Measurements from ENCODE around the gene PHLDA2.

The PHLDA2 gene

GRCh38 chr11:2882396-2883110 lies 46.7 kb downstream of the PHLDA2 start:
- Histone ChIP-seq H4K20me1 (peaks cover 25% of the 10 kb centered on the region), H3K36me3 (no peaks in the 10 kb centered on the region; the same call in 1 of the 2 replicates), H3K9ac (no peak overlapping the region), H3K4me2 (peak overlapping the region; percentile 92), H3K4me3 (peak overlapping the region; percentile 86; the same call in 1 of the 2 replicates), H3K9me3 (no peaks in the 10 kb centered on the region), H3K27ac (no peak overlapping the region; the same call in 1 of the 2 replicates), H3K27me3 (peaks cover 31% of the 10 kb centered on the region), H3K4me1 (peaks cover 55% of the 10 kb centered on the region)
- no peak for TF ChIP-seq Cebpa-rat (IDR thresholded peaks at IDR 0.05)

- TF ChIP-seq Cebpa-rat (IDR thresholded peaks at IDR 0.05) = no peak
- Histone ChIP-seq H3K27ac (peak overlapping the region; percentile 35), H3K9me3 (peaks cover 5% of the 10 kb centered on the region), H3K4me2 (peak overlapping the region; percentile 92), H3K4me1 (peaks cover 52% of the 10 kb centered on the region), H4K20me1 (peaks cover 25% of the 10 kb centered on the region), H3K9ac (peak overlapping the region; percentile 28; the same call in 1 of the 2 replicates), H3K36me3 (no peaks in the 10 kb centered on the region; the same call in 1 of the 2 replicates), H3K27me3 (peaks cover 31% of the 10 kb centered on the region), H3K4me3 (peak overlapping the region; percentile 37; the same call in 1 of the 2 replicates)
Observed at GRCh38 chr11:2881981-2882375, 47.2 kb downstream of the PHLDA2 start.

GRCh38 chr11:2881076-2881980 lies 47.9 kb downstream of the PHLDA2 start:
- peak overlapping the region; percentile 37; the same call in 1 of the 2 replicates for H3K4me3 ChIP-seq
- H3K27ac ChIP-seq = peak overlapping the region; percentile 35
- H3K9me3 ChIP-seq = peaks cover 9% of the 10 kb centered on the region
- H3K27me3 ChIP-seq = peaks cover 31% of the 10 kb centered on the region
- peak overlapping the region; percentile 92 for H3K4me2 ChIP-seq
- no peak for TF ChIP-seq Cebpa-rat (IDR thresholded peaks at IDR 0.05)
- H3K36me3 ChIP-seq = no peaks in the 10 kb centered on the region; the same call in 1 of the 2 replicates
- peaks cover 52% of the 10 kb centered on the region for H3K4me1 ChIP-seq
- H3K9ac ChIP-seq = peak overlapping the region; percentile 28; the same call in 1 of the 2 replicates
- H4K20me1 ChIP-seq = peaks cover 25% of the 10 kb centered on the region

GRCh38 chr11:2880646-2881045 lies 48.6 kb downstream of the PHLDA2 start:
- Histone ChIP-seq H3K9me3 (peaks cover 9% of the 10 kb centered on the region), H3K36me3 (no peaks in the 10 kb centered on the region; the same call in 1 of the 2 replicates), H3K4me3 (no peak overlapping the region), H4K20me1 (peaks cover 25% of the 10 kb centered on the region), H3K27ac (no peak overlapping the region), H3K4me2 (peak overlapping the region; percentile 92; the same call in 1 of the 2 replicates), H3K4me1 (peaks cover 50% of the 10 kb centered on the region), H3K9ac (no peak overlapping the region), H3K27me3 (peaks cover 31% of the 10 kb centered on the region)
- no peak for TF ChIP-seq Cebpa-rat (IDR thresholded peaks at IDR 0.05)

GRCh38 chr11:2878782-2879181 lies 50.4 kb downstream of the PHLDA2 start:
- H3K27me3 ChIP-seq = peaks cover 15% of the 10 kb centered on the region
- no peak for TF ChIP-seq Cebpa-rat (IDR thresholded peaks at IDR 0.05)

More at GRCh38 chr11:2878782-2879181, 50.4 kb downstream of the PHLDA2 start:
- Histone ChIP-seq H3K36me3 (no peaks in the 10 kb centered on the region; the same call in 1 of the 2 replicates), H3K4me3 (no peak overlapping the region), H3K4me1 (peaks cover 41% of the 10 kb centered on the region), H3K27ac (no peak overlapping the region), H4K20me1 (peaks cover 17% of the 10 kb centered on the region), H3K4me2 (no peak overlapping the region), H3K9ac (no peak overlapping the region), H3K9me3 (peaks cover 28% of the 10 kb centered on the region)
